GM13976 (cell line): ENCODE results near the gene MRPS22.
A peak's percentile ranks its signal among the peaks of the same experiment; 100 is the strongest.

ENCODE experiments used
- DNase-seq: peaks from one replicate; pipeline ENCODE4 v3.0.0; 2012; ENCODE audit warnings: low spot score
- in situ Hi-C: fragments of 300-500 bp; cut with MboI; formaldehyde crosslinking; loops from one replicate; pipeline ENCODE4 v1.12.0; 2022; ENCODE audit warnings: low sequenced_read_pairs, mixed read lengths, inconsistent platforms; ENCODE audit not compliant: unreplicated experiment
- TF ChIP-seq, protein P1 (sequence below): IDR thresholded peaks from 2 replicates; pipeline ENCODE4 v1.5.1; 2012; ENCODE audit warnings: borderline replicate concordance, mild to moderate bottlenecking; ENCODE audit not compliant: insufficient read depth; ENCODE audit errors: extremely low read depth, missing control alignments, control extremely low read depth

Gene MRPS22

DNA sequence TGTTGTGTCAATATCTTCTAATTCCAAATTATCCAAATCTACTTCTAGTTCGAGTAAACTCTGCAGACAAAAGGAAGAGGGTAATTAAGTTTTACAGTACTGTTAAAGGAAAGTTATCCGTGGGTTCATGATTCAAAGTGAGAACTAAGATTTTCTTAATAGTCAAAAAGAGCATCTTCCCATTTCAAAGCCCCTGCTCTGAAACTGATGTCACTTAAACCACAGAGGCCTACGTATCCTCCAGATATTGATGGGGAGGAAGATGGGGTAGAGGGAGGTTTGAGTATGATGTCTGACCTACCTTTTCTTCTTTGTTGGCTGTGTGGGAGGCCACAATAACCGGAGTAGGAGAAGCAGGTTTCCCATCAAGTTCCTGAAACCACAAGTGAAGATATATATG is 14.1 kb downstream of the MRPS22 start:
- TF ChIP-seq, protein P1, sequence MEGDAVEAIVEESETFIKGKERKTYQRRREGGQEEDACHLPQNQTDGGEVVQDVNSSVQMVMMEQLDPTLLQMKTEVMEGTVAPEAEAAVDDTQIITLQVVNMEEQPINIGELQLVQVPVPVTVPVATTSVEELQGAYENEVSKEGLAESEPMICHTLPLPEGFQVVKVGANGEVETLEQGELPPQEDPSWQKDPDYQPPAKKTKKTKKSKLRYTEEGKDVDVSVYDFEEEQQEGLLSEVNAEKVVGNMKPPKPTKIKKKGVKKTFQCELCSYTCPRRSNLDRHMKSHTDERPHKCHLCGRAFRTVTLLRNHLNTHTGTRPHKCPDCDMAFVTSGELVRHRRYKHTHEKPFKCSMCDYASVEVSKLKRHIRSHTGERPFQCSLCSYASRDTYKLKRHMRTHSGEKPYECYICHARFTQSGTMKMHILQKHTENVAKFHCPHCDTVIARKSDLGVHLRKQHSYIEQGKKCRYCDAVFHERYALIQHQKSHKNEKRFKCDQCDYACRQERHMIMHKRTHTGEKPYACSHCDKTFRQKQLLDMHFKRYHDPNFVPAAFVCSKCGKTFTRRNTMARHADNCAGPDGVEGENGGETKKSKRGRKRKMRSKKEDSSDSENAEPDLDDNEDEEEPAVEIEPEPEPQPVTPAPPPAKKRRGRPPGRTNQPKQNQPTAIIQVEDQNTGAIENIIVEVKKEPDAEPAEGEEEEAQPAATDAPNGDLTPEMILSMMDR = no peak
- in situ Hi-C loops = no loop called here
- peak; percentile 54 for DNase-seq

DNA sequence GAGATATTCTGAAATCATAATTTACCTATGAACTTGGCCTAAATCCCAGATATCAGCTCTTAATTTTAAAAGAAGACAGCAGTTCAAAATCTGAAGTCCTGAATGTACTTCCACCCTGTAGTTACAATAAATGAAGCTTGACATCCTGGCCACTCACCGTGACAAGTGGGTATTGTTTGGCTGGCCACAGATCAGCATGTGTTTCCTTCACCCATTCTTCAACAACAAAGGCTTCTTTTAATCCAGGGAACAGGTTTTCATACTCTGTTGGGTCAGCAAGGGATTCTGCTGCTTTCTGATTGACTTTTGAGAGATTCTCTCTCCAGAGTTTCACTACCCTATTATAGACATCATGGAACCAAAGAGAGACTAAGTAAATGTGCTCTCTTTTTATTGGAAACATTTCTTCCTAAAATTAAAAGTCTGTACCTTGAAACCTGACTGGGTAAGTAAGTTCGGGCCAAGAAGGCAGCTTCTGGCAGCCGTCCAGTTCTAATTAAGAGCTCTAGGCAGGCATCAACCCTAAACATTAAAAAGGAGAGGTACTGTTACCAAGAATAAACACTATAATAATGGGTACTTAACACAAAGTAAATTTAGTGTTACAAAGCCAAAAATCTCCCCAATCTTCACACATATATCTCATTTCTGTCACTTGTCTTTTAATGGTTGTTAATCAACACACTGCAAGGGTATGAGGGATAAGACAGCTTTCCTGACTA is 15.2 kb downstream of the MRPS22 start:
- TF ChIP-seq, protein P1 = no peak
- DNase-seq = no peak
- in situ Hi-C loops = no loop called here

DNA sequence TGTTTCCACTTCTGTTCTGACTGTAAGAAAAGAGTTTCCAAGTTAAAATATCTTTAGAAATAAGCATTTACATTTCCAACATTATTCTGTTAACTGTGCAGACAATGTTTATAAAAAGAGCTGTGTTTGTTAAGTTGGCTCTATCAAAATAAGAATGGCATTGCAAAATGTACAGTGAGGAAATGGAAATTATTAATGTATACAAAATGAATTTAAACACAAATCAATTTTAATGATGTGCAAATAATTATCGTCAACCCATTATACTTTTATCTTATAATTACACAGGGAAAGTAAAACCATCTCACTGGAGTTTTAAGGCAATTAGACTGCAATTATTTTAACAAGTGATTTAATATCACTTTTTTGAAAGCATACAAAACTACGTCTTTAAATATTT is 17.5 kb downstream of the MRPS22 start:
- DNase-seq = no peak
- TF ChIP-seq, protein P1 = no peak
- in situ Hi-C loops = no loop called here

DNA sequence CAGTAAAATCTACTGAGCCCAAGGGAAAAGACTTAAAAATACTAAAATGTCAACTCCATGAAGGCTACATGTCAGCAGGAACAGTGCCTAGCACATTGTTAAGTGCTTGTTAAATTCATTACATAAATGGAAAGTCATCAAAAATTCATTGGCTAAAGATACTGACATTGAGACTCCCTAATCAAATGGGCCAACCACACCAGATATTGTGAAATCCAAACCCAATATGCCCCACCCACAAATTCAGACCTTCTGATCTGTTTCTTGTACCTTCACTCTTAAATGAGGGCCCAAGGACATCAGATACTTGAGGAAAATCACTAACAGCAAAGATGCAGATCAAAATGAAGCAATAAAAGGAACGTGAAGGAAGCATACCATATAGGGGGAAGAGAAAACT is 20.7 kb downstream of the MRPS22 start:
- TF ChIP-seq, protein P1 = no peak
- no peak for DNase-seq
- in situ Hi-C loops = no loop called here

DNA sequence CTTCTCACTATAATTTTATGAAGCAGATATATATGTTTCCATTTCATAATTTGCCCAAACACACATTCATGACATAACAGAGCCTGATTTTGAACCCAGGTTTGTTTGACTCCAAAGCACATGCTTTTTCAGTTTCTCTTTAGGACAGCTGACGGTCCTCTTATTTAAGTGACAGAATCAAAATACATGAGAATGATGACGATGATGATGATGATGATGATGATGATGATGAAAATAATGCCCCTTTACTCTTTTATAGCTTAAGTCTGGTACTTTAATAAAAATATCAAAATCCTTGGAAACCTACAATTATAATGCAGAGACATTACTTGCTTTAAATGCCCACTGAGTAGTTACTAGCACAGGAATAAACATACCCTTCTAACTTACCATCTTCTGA is 30.3 kb downstream of the MRPS22 start:
- no peak for DNase-seq
- in situ Hi-C loops = no loop called here
- TF ChIP-seq, protein P1 = no peak

DNA sequence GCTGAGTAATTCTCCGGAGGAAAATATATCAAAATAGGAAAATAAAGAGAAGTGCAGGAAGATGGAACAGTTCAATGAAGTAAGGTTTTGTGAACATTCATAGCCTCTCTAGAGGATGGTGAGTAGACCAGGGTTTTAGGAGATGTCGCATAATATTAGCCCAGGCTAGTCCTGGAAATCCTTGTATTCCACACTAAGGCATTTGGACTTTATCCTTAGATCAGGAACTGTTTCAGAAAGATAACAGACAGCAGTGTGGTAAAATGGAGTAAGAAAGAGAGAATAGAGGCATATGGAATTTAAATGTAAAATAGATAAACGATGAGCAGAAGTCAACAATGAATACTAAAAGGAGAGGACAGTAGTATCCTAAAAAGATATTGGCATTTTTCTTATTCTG is 33.6 kb downstream of the MRPS22 start:
- TF ChIP-seq, protein P1 = no peak
- in situ Hi-C loops = no loop called here

More for the DNA sequence above, 33.6 kb downstream of the MRPS22 start:
- DNase-seq = no peak
